Neural cell (in vitro differentiated cells): Measurements from ENCODE around the gene SUN1.

ENCODE experiments used
- EP300 ChIP-seq: fragments of 450-650 bp; conservative IDR thresholded peaks from 2 replicates; pipeline ENCODE4 v1.6.1; 2014; ENCODE audit warnings: antibody characterized with exemption, mild to moderate bottlenecking, moderate library complexity; ENCODE audit not compliant: poor library complexity, severe bottlenecking
- EZH2 ChIP-seq: fragments of 200-600, 300-800 bp; shearing (Covaris generic), sonication (generic); IDR thresholded peaks from 2 replicates; pipeline ENCODE4 v1.6.1; 2014; ENCODE audit warnings: antibody characterized with exemption, low read length, borderline replicate concordance, mild to moderate bottlenecking; ENCODE audit not compliant: insufficient read depth, poor library complexity, severe bottlenecking
- TAF1 ChIP-seq: IDR thresholded peaks from 2 replicates; pipeline ENCODE4 v1.6.1; 2012; ENCODE audit warnings: low read depth
- TF ChIP-seq, protein P1 (sequence below): fragments of 450-650 bp; IDR thresholded peaks from 2 replicates; pipeline ENCODE4 v1.5.1; 2014; ENCODE audit warnings: antibody characterized with exemption, mild to moderate bottlenecking, moderate library complexity; ENCODE audit not compliant: poor library complexity, severe bottlenecking

DNA sequence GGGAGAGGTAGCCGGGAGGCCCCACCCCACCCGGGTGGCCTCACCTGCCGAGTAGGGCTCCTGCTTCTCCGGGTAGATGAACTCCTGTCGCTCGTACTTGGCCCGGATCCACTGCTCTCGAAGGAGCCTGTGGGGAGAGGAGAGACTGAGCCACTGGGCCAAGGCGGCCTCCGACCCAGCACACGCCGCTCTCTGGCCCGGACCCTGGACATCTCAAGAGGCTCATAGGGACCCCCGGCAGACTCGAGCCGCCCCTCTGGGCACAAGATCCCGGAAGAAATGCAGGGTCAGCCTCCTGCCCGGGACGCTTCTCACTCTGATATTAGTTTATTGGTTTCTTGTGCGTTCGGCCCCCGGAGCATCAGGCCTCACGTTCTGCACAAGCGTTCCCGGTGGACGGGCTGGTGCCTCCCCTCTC, 87.7 kb downstream of the SUN1 start:
- TF ChIP-seq, protein P1, sequence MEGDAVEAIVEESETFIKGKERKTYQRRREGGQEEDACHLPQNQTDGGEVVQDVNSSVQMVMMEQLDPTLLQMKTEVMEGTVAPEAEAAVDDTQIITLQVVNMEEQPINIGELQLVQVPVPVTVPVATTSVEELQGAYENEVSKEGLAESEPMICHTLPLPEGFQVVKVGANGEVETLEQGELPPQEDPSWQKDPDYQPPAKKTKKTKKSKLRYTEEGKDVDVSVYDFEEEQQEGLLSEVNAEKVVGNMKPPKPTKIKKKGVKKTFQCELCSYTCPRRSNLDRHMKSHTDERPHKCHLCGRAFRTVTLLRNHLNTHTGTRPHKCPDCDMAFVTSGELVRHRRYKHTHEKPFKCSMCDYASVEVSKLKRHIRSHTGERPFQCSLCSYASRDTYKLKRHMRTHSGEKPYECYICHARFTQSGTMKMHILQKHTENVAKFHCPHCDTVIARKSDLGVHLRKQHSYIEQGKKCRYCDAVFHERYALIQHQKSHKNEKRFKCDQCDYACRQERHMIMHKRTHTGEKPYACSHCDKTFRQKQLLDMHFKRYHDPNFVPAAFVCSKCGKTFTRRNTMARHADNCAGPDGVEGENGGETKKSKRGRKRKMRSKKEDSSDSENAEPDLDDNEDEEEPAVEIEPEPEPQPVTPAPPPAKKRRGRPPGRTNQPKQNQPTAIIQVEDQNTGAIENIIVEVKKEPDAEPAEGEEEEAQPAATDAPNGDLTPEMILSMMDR: no peak
- TF ChIP-seq EZH2 (no peak), TAF1 (no peak), EP300 (no peak)
